Astrocyte (in vitro differentiated cells and primary cell): ENCODE results near the gene PTPRQ. TPM values are rescaled to one million over a fixed set of nuclear protein-coding genes. Genes with fewer than 3 reads are reported as not detected.

Experiments
- DNase-seq: peaks from one replicate; pipeline ENCODE4 v3.0.0-alpha.2; 2010; ENCODE audit warnings: low read depth
- FAIRE-seq: peaks from 2 replicates; lab custom pipeline; 2011; peaks lifted over from hg19 to GRCh38; lab: Jason Lieb, UNC
- H2AFZ ChIP-seq: 2 replicates; pipeline ENCODE4 v1.6.0; 2012; ENCODE audit warnings: low read depth, low read length, inconsistent platforms
- H3K27ac ChIP-seq: 2 replicates; pipeline ENCODE4 v1.5.1; 2011; ENCODE audit warnings: low read depth, low read length, inconsistent platforms
- H3K27me3 ChIP-seq: 2 replicates; pipeline ENCODE4 v1.6.0; 2011; ENCODE audit warnings: low read length, inconsistent platforms; ENCODE audit not compliant: insufficient read depth
- H3K36me3 ChIP-seq: 2 replicates; pipeline ENCODE4 v1.5.1; 2011; ENCODE audit warnings: low read length, inconsistent platforms; ENCODE audit not compliant: insufficient read depth
- H3K4me1 ChIP-seq: 2 replicates; pipeline ENCODE4 v1.5.1; 2011; ENCODE audit warnings: low read length, inconsistent platforms; ENCODE audit not compliant: insufficient read depth
- H3K4me2 ChIP-seq: 2 replicates; pipeline ENCODE4 v1.6.0; 2012; ENCODE audit warnings: low read length, inconsistent platforms
- H3K4me3 ChIP-seq: 2 replicates; pipeline ENCODE4 v1.5.1; 2011; ENCODE audit warnings: low read depth, mild to moderate bottlenecking, low read length, inconsistent platforms; ENCODE audit not compliant: insufficient read depth
- H3K79me2 ChIP-seq: 2 replicates; pipeline ENCODE4 v1.6.0; 2012; ENCODE audit warnings: mild to moderate bottlenecking, low read length, inconsistent platforms; ENCODE audit not compliant: insufficient read depth
- H3K9ac ChIP-seq: 2 replicates; pipeline ENCODE4 v1.6.0; 2012; ENCODE audit warnings: mild to moderate bottlenecking, low read length, inconsistent platforms
- H3K9me3 ChIP-seq: 2 replicates; pipeline ENCODE4 v1.5.1; 2012; ENCODE audit warnings: low read depth, mild to moderate bottlenecking, low read length, inconsistent platforms; ENCODE audit not compliant: insufficient read depth
- H4K20me1 ChIP-seq: 2 replicates; pipeline ENCODE4 v1.6.0; 2012; ENCODE audit warnings: low read length, inconsistent platforms; ENCODE audit not compliant: insufficient read depth
- H3K27ac Mint-ChIP-seq: one replicate; pipeline ENCODE4 v1.8.0; 2021; ENCODE audit warnings: mild to moderate bottlenecking, mixed read lengths; ENCODE audit not compliant: unreplicated experiment
- H3K27me3 Mint-ChIP-seq: one replicate; pipeline ENCODE4 v1.8.0; 2021; ENCODE audit warnings: low read depth, mixed read lengths; ENCODE audit not compliant: unreplicated experiment
- H3K36me3 Mint-ChIP-seq: one replicate; pipeline ENCODE4 v1.8.0; 2021; ENCODE audit warnings: low read depth, mixed read lengths; ENCODE audit not compliant: unreplicated experiment
- H3K4me1 Mint-ChIP-seq: one replicate; pipeline ENCODE4 v1.8.0; 2021; ENCODE audit warnings: low read depth, mixed read lengths; ENCODE audit not compliant: unreplicated experiment
- H3K4me3 Mint-ChIP-seq: one replicate; pipeline ENCODE4 v1.8.0; 2021; ENCODE audit warnings: mild to moderate bottlenecking, moderate library complexity, mixed read lengths; ENCODE audit not compliant: unreplicated experiment
- H3K9me3 Mint-ChIP-seq: one replicate; pipeline ENCODE4 v1.8.0; 2021; ENCODE audit warnings: mild to moderate bottlenecking, mixed read lengths; ENCODE audit not compliant: unreplicated experiment
- CTCF ChIP-seq: IDR thresholded peaks from 2 replicates; pipeline ENCODE4 v1.5.1; 2011; ENCODE audit warnings: low read depth, mild to moderate bottlenecking, inconsistent platforms, low read length, moderate library complexity; ENCODE audit not compliant: insufficient read depth
- EZH2 ChIP-seq: IDR thresholded peaks from 2 replicates; pipeline ENCODE4 v1.6.1; 2012; ENCODE audit warnings: mild to moderate bottlenecking, low read length, inconsistent platforms; ENCODE audit not compliant: insufficient read depth
- total RNA-seq: library from RNA; stranded (reverse); gene quantifications from 2 replicates; pipeline ENCODE4 v1.2.1, GENCODE V29; 2021

The PTPRQ gene
- total RNA-seq, 1 donor from 2014 or later: 0.18 TPM

GRCh38 chr12:80513211-80513610 is 69.2 kb downstream of the PTPRQ start:
- Histone ChIP-seq H3K27ac (no peak overlapping the region), H3K4me1 (no peaks in the 10 kb centered on the region), H3K27me3 (no peaks in the 10 kb centered on the region), H3K9ac (no peak overlapping the region), H3K9me3 (no peaks in the 10 kb centered on the region), H3K79me2 (no peaks in the 10 kb centered on the region), H3K36me3 (no peaks in the 10 kb centered on the region), H3K4me2 (no peak overlapping the region), H2AFZ (no peak overlapping the region), H4K20me1 (no peaks in the 10 kb centered on the region), H3K4me3 (no peak overlapping the region)
- Mint-ChIP-seq H3K4me3 (no peak overlapping the region), H3K4me1 (peaks cover 9% of the 10 kb centered on the region), H3K9me3 (peaks cover 3% of the 10 kb centered on the region), H3K27ac (no peak overlapping the region), H3K36me3 (peaks cover 2% of the 10 kb centered on the region), H3K27me3 (no peaks in the 10 kb centered on the region)
- DNase-seq: no peak
- no peak for TF ChIP-seq EZH2
- no peak for TF ChIP-seq CTCF
- no peak for FAIRE-seq

- FAIRE-seq: no peak
- H3K4me1 Mint-ChIP-seq: no peaks in the 10 kb centered on the region
- H3K9me3 Mint-ChIP-seq: peaks cover 3% of the 10 kb centered on the region
- H3K27ac Mint-ChIP-seq: no peak overlapping the region
- H3K27me3 Mint-ChIP-seq: no peaks in the 10 kb centered on the region
- H3K27me3 ChIP-seq: no peaks in the 10 kb centered on the region
- H3K9me3 ChIP-seq: no peaks in the 10 kb centered on the region
- no peaks in the 10 kb centered on the region for H3K79me2 ChIP-seq
- DNase-seq: no peak
- H3K36me3 Mint-ChIP-seq: peaks cover 1% of the 10 kb centered on the region
- TF ChIP-seq EZH2: no peak
- TF ChIP-seq CTCF: no peak
- H3K4me3 Mint-ChIP-seq: no peak overlapping the region
- no peak overlapping the region for H2AFZ ChIP-seq
- no peak overlapping the region for H3K27ac ChIP-seq
- no peak overlapping the region for H3K4me3 ChIP-seq
- H3K9ac ChIP-seq: no peak overlapping the region
- H4K20me1 ChIP-seq: no peaks in the 10 kb centered on the region
- H3K4me1 ChIP-seq: no peaks in the 10 kb centered on the region
- H3K36me3 ChIP-seq: no peaks in the 10 kb centered on the region
- no peak overlapping the region for H3K4me2 ChIP-seq
Observed at GRCh38 chr12:80517655-80518054, 73.6 kb downstream of the PTPRQ start.

GRCh38 chr12:80531646-80532045 is 87.6 kb downstream of the PTPRQ start:
- no peak for FAIRE-seq
- no peak for TF ChIP-seq CTCF
- no peak for TF ChIP-seq EZH2
- Histone ChIP-seq H3K4me3 (no peak overlapping the region), H3K27ac (no peak overlapping the region), H3K79me2 (no peaks in the 10 kb centered on the region), H3K27me3 (no peaks in the 10 kb centered on the region), H3K4me1 (no peaks in the 10 kb centered on the region), H4K20me1 (no peaks in the 10 kb centered on the region), H3K9ac (no peak overlapping the region), H3K36me3 (no peaks in the 10 kb centered on the region), H2AFZ (no peak overlapping the region), H3K9me3 (no peaks in the 10 kb centered on the region), H3K4me2 (no peak overlapping the region)
- Mint-ChIP-seq H3K4me3 (no peak overlapping the region), H3K36me3 (no peaks in the 10 kb centered on the region), H3K27ac (no peak overlapping the region), H3K9me3 (no peaks in the 10 kb centered on the region), H3K4me1 (no peaks in the 10 kb centered on the region), H3K27me3 (no peaks in the 10 kb centered on the region)
- DNase-seq: no peak
